Cortex of kidney (tissue), 1 donor: ENCODE results near the gene RABGGTA.
"Not testable (repeated sequence)": the region's sequence is repeated elsewhere in the genome, so short reads cannot be mapped to it uniquely, and the experiment has no call there.

Source experiments
- DNase-seq: peaks from one replicate; lab custom pipeline; 2025; lab: John Stamatoyannopoulos, UW

RABGGTA gene

GRCh38 chr14:24260780-24261157 lies 10.6 kb downstream of the RABGGTA start:
- no peak for DNase-seq

GRCh38 chr14:24260026-24260779 lies 11.2 kb downstream of the RABGGTA start:
- DNase-seq = no peak

GRCh38 chr14:24259282-24260025 lies 11.9 kb downstream of the RABGGTA start:
- DNase-seq = no peak

GRCh38 chr14:24258548-24259265 lies 12.7 kb downstream of the RABGGTA start:
- no peak for DNase-seq

- no peak for DNase-seq
Measured at GRCh38 chr14:24258119-24258518, 13.3 kb downstream of the RABGGTA start.

- no peak for DNase-seq
Measured at GRCh38 chr14:24256960-24257359, 14.4 kb downstream of the RABGGTA start.

- DNase-seq = no peak
Measured at GRCh38 chr14:24255931-24256711, 15.3 kb downstream of the RABGGTA start.

- no peak for DNase-seq
Measured at GRCh38 chr14:24255438-24255837, 16.0 kb downstream of the RABGGTA start.

GRCh38 chr14:24254630-24255392 lies 16.6 kb downstream of the RABGGTA start:
- DNase-seq = no peak

GRCh38 chr14:24253936-24254335 lies 17.5 kb downstream of the RABGGTA start:
- DNase-seq = no peak

- no peak for DNase-seq
Measured at GRCh38 chr14:24252289-24253124, 18.9 kb downstream of the RABGGTA start.

- DNase-seq = no peak
Measured at GRCh38 chr14:24251880-24252288, 19.5 kb downstream of the RABGGTA start.

- no peak for DNase-seq
Measured at GRCh38 chr14:24250354-24250753, 21.0 kb downstream of the RABGGTA start.

- no peak for DNase-seq
Measured at GRCh38 chr14:24249230-24250021, 22.0 kb downstream of the RABGGTA start.

GRCh38 chr14:24247422-24247821 lies 24.0 kb downstream of the RABGGTA start:
- no peak for DNase-seq

GRCh38 chr14:24246765-24247212 lies 24.6 kb downstream of the RABGGTA start:
- no peak for DNase-seq

GRCh38 chr14:24245350-24245749 lies 26.0 kb downstream of the RABGGTA start:
- not testable (repeated sequence) for DNase-seq

GRCh38 chr14:24243336-24243836 lies 28.0 kb downstream of the RABGGTA start:
- no peak for DNase-seq

GRCh38 chr14:24241829-24242443 lies 29.5 kb downstream of the RABGGTA start:
- DNase-seq = no peak
